Esophagus muscularis mucosa (tissue), 4 donors: ENCODE measurements around the gene PRKAG2. TPM values are rescaled to one million over a fixed set of nuclear protein-coding genes. Genes with fewer than 3 reads are reported as not detected.

ENCODE experiments used
- DNase-seq: peaks from one replicate; pipeline ENCODE4 v3.0.0-alpha.2; 2017; ENCODE audit errors: extremely low spot score
- H3K27ac ChIP-seq, 4 donors: fragments of 200-600 bp; sonication (generic); replicated peaks in 1 of 4; 1 replicate in 3 of 4; 2 replicates in 1 of 4; pipeline ENCODE4 v1.5.1; 2016 to 2019; ENCODE audit warnings: mild to moderate bottlenecking in 1 of 4
- H3K27me3 ChIP-seq, 4 donors: fragments of 200-600 bp; sonication (generic); one replicate each; pipeline versions ENCODE4 v1.5.1 to v1.6.0; 2016 to 2019
- H3K36me3 ChIP-seq, 4 donors: fragments of 200-600 bp; sonication (generic); one replicate each; pipeline ENCODE4 v1.5.1; 2016 to 2019
- H3K4me1 ChIP-seq, 4 donors: fragments of 200-600 bp; sonication (generic); one replicate each; pipeline ENCODE4 v1.5.1; 2016 to 2019
- H3K4me3 ChIP-seq, 4 donors: fragments of 200-600 bp; sonication (generic); 1 replicate in 2 of 4; 2 replicates in 2 of 4; pipeline ENCODE4 v1.5.1; 2016 to 2019; ENCODE audit warnings: mild to moderate bottlenecking in 4 of 4, moderate library complexity in 1 of 4
- H3K9me3 ChIP-seq, 4 donors: fragments of 200-600 bp; sonication (generic); 1 replicate in 3 of 4; 2 replicates in 1 of 4; pipeline ENCODE4 v1.5.1; 2016 to 2019
- EP300 ChIP-seq: sonication (generic); formaldehyde crosslinking; IDR thresholded peaks from one replicate; pipeline ENCODE4 v1.6.1; 2017; ENCODE audit warnings: antibody characterized with exemption
- POLR2A ChIP-seq: fragments of 450-650 bp; IDR thresholded peaks from one replicate; pipeline ENCODE4 v1.6.1; 2017; ENCODE audit warnings: antibody characterized with exemption, moderate library complexity, mild to moderate bottlenecking, low read depth
- POLR2AphosphoS5 ChIP-seq, 2 donors: sonication (generic); formaldehyde crosslinking; IDR thresholded peaks; one replicate each; pipeline ENCODE4 v1.6.1; 2017; ENCODE audit warnings: antibody characterized with exemption in 2 of 2
- WGBS: methylation state at CpG from one replicate; pipeline ENCODE4 v1.1.5; 2018; 5-methylcytosine and 5-hydroxymethylcytosine counted together
- intact Hi-C: fragments of 100-400 bp; cut with DNase I; formaldehyde crosslinking; loops from one replicate; pipeline ENCODE4 v1.15.1; 2023
- total RNA-seq, 4 donors: library from RNA; depleted of rRNA; stranded (reverse); fragments of >200 nt; gene quantifications; one replicate each; pipeline versions ENCODE4 v1.1.0 to v1.2.1, GENCODE V29; 2016
- TF ChIP-seq, protein P1 (sequence below), 3 experiments: fragments of 200-600 bp in 2 of 3; fragments of 450-650 bp in 1 of 3; sonication (generic) in 2 of 3; IDR thresholded peaks; one replicate each; pipeline ENCODE4 v1.5.1; 2017 to 2019; ENCODE audit warnings: antibody characterized with exemption in 3 of 3, mild to moderate bottlenecking in 2 of 3, moderate library complexity in 1 of 3

Gene PRKAG2
- total RNA-seq, 4 donors from 2014 or later = 51.3 to 97.2 (median 77.5) TPM

- no peak for TF ChIP-seq POLR2A
- TF ChIP-seq EP300 = no peak
- no peak for TF ChIP-seq POLR2AphosphoS5 (IDR thresholded peaks at IDR 0.05)
- TF ChIP-seq, protein P1, sequence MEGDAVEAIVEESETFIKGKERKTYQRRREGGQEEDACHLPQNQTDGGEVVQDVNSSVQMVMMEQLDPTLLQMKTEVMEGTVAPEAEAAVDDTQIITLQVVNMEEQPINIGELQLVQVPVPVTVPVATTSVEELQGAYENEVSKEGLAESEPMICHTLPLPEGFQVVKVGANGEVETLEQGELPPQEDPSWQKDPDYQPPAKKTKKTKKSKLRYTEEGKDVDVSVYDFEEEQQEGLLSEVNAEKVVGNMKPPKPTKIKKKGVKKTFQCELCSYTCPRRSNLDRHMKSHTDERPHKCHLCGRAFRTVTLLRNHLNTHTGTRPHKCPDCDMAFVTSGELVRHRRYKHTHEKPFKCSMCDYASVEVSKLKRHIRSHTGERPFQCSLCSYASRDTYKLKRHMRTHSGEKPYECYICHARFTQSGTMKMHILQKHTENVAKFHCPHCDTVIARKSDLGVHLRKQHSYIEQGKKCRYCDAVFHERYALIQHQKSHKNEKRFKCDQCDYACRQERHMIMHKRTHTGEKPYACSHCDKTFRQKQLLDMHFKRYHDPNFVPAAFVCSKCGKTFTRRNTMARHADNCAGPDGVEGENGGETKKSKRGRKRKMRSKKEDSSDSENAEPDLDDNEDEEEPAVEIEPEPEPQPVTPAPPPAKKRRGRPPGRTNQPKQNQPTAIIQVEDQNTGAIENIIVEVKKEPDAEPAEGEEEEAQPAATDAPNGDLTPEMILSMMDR (IDR thresholded peaks at IDR 0.05) = no peak
- Histone ChIP-seq H3K27me3 (no peaks in the 10 kb centered on the region), H3K4me3 (no peak overlapping the region), H3K27ac (peak overlapping the region; percentile 72 to 83 (median 78)), H3K4me1 (peaks cover 21 to 49% (median 38%) of the 10 kb centered on the region in 4 donors), H3K9me3 (peaks cover 0 to 6% (median 0%) of the 10 kb centered on the region in 4 donors), H3K36me3 (no peaks in the 10 kb centered on the region)
- 98% methylated on average over 2 of the region's 2 CpGs for WGBS
- DNase-seq = no peak
- intact Hi-C loops = no loop called here
Measured at GRCh38 chr7:151641587-151641986, 235.3 kb downstream of the PRKAG2 start.

DNA sequence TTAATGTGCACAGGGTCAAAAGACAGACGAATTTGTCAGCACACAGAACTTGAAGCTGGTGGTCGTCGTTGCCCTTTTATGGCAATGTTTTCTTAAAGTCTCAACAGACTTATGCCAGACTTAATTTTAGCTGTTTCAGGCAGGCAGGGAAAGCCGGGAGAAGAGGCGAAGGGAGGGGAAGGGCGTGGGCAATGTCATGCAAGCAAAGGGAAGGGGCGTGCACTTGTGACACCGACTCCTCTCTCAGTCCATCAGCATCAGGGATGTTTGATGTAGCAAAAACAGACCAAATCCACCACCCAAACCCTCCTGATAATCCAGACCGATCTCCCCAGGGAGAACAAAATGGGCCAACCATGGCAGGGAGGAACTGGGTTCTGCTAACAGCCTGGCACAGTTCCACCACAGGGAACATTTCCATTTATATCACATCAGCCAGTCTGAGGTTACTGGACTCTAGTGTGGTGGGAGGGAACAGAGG lies 239.1 kb downstream of the PRKAG2 start:
- Histone ChIP-seq H3K36me3 (no peaks in the 10 kb centered on the region), H3K27ac (peak overlapping the region; percentile 80 to 84 (median 82)), H3K27me3 (no peaks in the 10 kb centered on the region), H3K4me1 (peaks cover 24 to 59% (median 47%) of the 10 kb centered on the region in 4 donors), H3K9me3 (no peaks in the 10 kb centered on the region), H3K4me3 (peak overlapping the region in 1 of 4 donors; percentile 14)
- intact Hi-C loops = loop anchor here (10.0 kb wide), 1 partner anchor 123 kb away; the partner anchor contains the start of gene RHEB
- 37% methylated on average over 9 of the region's 9 CpGs for WGBS
- TF ChIP-seq EP300 = no peak
- TF ChIP-seq POLR2AphosphoS5 (IDR thresholded peaks at IDR 0.05) = peak; percentile 48 to 73
- TF ChIP-seq, protein P1 (IDR thresholded peaks at IDR 0.05) = no peak
- DNase-seq = no peak

GRCh38 chr7:151634643-151635042 lies 242.3 kb downstream of the PRKAG2 start:
- WGBS = 97% methylated on average over 2 of the region's 2 CpGs
- no peaks in the 10 kb centered on the region for H3K27me3 ChIP-seq
- TF ChIP-seq EP300 = no peak
- TF ChIP-seq POLR2AphosphoS5 (IDR thresholded peaks at IDR 0.05) = no peak
- no peak for TF ChIP-seq POLR2A
- TF ChIP-seq, protein P1 (IDR thresholded peaks at IDR 0.05) = no peak
- intact Hi-C loops = loop anchor here (5.0 to 10.0 kb wide), 3 partner anchors 58 to 172 kb away; partner anchors contain the start of gene RHEB
- H3K27ac ChIP-seq = peak overlapping the region; percentile 80 to 84 (median 82)
- no peaks in the 10 kb centered on the region for H3K36me3 ChIP-seq
- no peaks in the 10 kb centered on the region for H3K9me3 ChIP-seq
- H3K4me1 ChIP-seq = peaks cover 26 to 66% (median 53%) of the 10 kb centered on the region in 4 donors
- no peak for DNase-seq
- H3K4me3 ChIP-seq = no peak overlapping the region

DNA sequence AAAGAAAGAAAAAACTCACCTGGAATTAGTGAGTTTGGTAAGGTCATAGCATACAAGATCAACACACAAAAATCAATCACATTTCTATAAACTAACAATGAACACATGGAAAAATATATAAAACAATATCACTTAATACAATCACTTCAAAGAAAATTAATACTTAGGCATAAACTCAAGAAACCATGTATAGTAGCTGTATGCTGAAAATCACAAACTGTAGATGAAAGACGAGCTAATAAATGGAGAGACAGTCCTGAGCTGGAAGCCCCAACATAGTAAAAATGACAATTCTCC lies 243.5 kb downstream of the PRKAG2 start:
- intact Hi-C loops = loop anchor here (5.0 to 10.0 kb wide), 3 partner anchors 59 to 171 kb away; partner anchors contain the start of gene RHEB
- H3K27ac ChIP-seq = peak overlapping the region; percentile 93 to 97 (median 96)

More for the DNA sequence above, 243.5 kb downstream of the PRKAG2 start:
- H3K9me3 ChIP-seq = no peaks in the 10 kb centered on the region
- DNase-seq = no peak
- peak overlapping the region in 1 of 4 donors; percentile 88 for H3K4me3 ChIP-seq
- whole genome bisulfite sequencing = 97% methylated on average over 1 of the region's 1 CpG
- H3K27me3 ChIP-seq = no peaks in the 10 kb centered on the region
- TF ChIP-seq, protein P1 (IDR thresholded peaks at IDR 0.05) = no peak
- no peak for TF ChIP-seq EP300
- TF ChIP-seq POLR2AphosphoS5 (IDR thresholded peaks at IDR 0.05) = no peak
- TF ChIP-seq POLR2A = no peak
- peaks cover 35 to 67% (median 54%) of the 10 kb centered on the region in 4 donors for H3K4me1 ChIP-seq
- no peaks in the 10 kb centered on the region for H3K36me3 ChIP-seq
